Body of pancreas (tissue), 4 donors: ENCODE results near the gene GIPR. TPM values are rescaled to one million over a fixed set of nuclear protein-coding genes. Genes with fewer than 3 reads are reported as not detected.
"Not testable (repeated sequence)": the region's sequence is repeated elsewhere in the genome, so short reads cannot be mapped to it uniquely, and the experiment has no call there.

Source experiments
- ATAC-seq: fragments of 150-250 bp; one replicate; pipeline ENCODE4 v1.9.1; 2016
- DNase-seq, 4 donors: peaks; one replicate each; pipeline ENCODE4 v3.0.0-alpha.2; 2019
- H3K27ac ChIP-seq, 4 donors: fragments of 200-600 bp; sonication (generic); 1 replicate in 3 of 4; 2 replicates in 1 of 4; pipeline versions ENCODE4 v1.5.1 to v1.6.1; 2016 to 2019; ENCODE audit warnings: mild to moderate bottlenecking in 1 of 4, mixed read lengths in 1 of 4, moderate library complexity in 1 of 4
- H3K27me3 ChIP-seq, 2 donors: fragments of 200-600 bp; sonication (generic); one replicate each; pipeline ENCODE4 v1.6.0; 2016; ENCODE audit warnings: mild to moderate bottlenecking in 1 of 2
- H3K36me3 ChIP-seq, 2 donors: fragments of 200-600 bp; sonication (generic); replicated peaks in 1 of 2; 2 replicates each; pipeline ENCODE4 v1.5.1; 2016; ENCODE audit warnings: low read depth in 2 of 2; ENCODE audit not compliant: insufficient read depth in 1 of 2
- H3K4me1 ChIP-seq: fragments of 200-600 bp; sonication (generic); one replicate; pipeline ENCODE4 v1.6.0; 2016
- H3K4me3 ChIP-seq, 2 donors: fragments of 200-600 bp; sonication (generic); 1 replicate in 1 of 2; 2 replicates in 1 of 2; pipeline ENCODE4 v1.5.1; 2016 to 2019
- H3K9me3 ChIP-seq, 3 donors: fragments of 200-600 bp; sonication (generic); 1 replicate in 2 of 3; 2 replicates in 1 of 3; pipeline ENCODE4 v1.5.1; 2016
- CTCF ChIP-seq, 7 experiments: fragments of 450-650 bp in 4 of 7; fragments of 200-600 bp in 3 of 7; sonication (generic) in 3 of 7; IDR thresholded peaks; one replicate each; pipeline ENCODE4 v1.5.1; 2016 to 2019; ENCODE audit warnings: antibody characterized with exemption in 7 of 7
- POLR2A ChIP-seq, 3 donors: fragments of 450-650 bp; IDR thresholded peaks; one replicate each; pipeline ENCODE4 v1.6.1; 2016; ENCODE audit warnings: antibody characterized with exemption in 3 of 3, mild to moderate bottlenecking in 2 of 3
- WGBS, 2 donors: methylation state at CpG; one replicate each; pipeline ENCODE4 v1.1.5; 2017; 5-methylcytosine and 5-hydroxymethylcytosine counted together
- intact Hi-C: fragments of 100-400 bp; cut with DNase I; formaldehyde crosslinking; loops from one replicate; pipeline ENCODE4 v1.15.1; 2023
- total RNA-seq, 2 donors: library from RNA; depleted of rRNA; stranded (reverse); fragments of >200 nt; gene quantifications; one replicate each; pipeline ENCODE4 v1.1.0, GENCODE V29; 2016

GIPR gene, protein sequence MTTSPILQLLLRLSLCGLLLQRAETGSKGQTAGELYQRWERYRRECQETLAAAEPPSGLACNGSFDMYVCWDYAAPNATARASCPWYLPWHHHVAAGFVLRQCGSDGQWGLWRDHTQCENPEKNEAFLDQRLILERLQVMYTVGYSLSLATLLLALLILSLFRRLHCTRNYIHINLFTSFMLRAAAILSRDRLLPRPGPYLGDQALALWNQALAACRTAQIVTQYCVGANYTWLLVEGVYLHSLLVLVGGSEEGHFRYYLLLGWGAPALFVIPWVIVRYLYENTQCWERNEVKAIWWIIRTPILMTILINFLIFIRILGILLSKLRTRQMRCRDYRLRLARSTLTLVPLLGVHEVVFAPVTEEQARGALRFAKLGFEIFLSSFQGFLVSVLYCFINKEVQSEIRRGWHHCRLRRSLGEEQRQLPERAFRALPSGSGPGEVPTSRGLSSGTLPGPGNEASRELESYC
- 1 to 10 TPM; 3.9 to 9.2 TPM for total RNA-seq

GRCh38 chr19:45667620-45668341 lies at the start of gene GIPR:
Gene GIPR (plus strand): TSS chr19:45668221. CDS start chr19:45669521, 1,300 bp downstream.
- Histone ChIP-seq H3K36me3 (no peaks in the 10 kb centered on the region), H3K27ac (peak within 1 kb of the TSS; percentile 4 to 69 (median 42)), H3K4me3 (peak within 1 kb of the TSS in 1 of 2 donors; percentile 10), H3K27me3 (no peaks in the 10 kb centered on the region), H3K9me3 (no peaks in the 10 kb centered on the region), H3K4me1 (peaks cover 39% of the 10 kb centered on the region)
- intact Hi-C loops: no loop called here
- DNase-seq (peak; percentile 67 to 77 (median 72)), ATAC-seq (peak; percentile 27)
- 6 to 18% methylated on average over 4 to 15 of the region's 15 CpGs for WGBS, 2 donors
- TF ChIP-seq CTCF (IDR thresholded peaks at IDR 0.05) (no peak), POLR2A (IDR thresholded peaks at IDR 0.05) (peak in 2 of 3 donors; percentile 25 to 36)

GRCh38 chr19:45621389-45621788 lies 46.6 kb upstream of the GIPR start:
- no peak for ATAC-seq

DNA sequence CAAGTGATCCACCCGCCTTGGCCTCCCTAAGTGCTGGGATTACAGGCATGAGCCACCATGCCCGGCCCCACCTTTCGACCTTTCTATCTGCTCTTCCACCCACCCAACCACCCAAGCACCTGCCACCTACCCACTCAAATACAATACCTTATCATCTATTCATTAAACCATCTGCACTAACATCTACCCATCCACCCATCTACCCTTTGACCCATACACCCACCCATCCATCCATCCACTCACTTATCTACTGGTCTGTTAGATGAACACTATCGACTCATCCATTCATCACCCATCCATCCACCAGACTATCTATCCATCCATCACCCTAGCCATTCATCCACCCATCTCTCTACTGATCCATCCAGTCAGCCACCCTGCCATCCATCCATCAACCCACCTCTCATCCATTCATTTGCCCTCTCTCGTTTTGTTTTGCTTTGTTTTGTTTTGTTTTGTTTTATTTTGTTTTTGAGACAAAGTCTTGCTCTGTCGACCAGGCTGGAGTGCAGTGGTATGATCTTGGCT lies 46.0 kb upstream of the GIPR start:
- DNase-seq (no peak), ATAC-seq (no peak)
- H3K27me3 ChIP-seq: no peaks in the 10 kb centered on the region
- TF ChIP-seq CTCF (IDR thresholded peaks at IDR 0.05): no peak
- H3K9me3 ChIP-seq: no peaks in the 10 kb centered on the region
- no peaks in the 10 kb centered on the region for H3K4me1 ChIP-seq
- no peak overlapping the region for H3K27ac ChIP-seq
- WGBS, 2 donors: 82 to 90% methylated on average over 6 of the region's 6 CpGs
- no peak overlapping the region for H3K4me3 ChIP-seq
- intact Hi-C loops: no loop called here
- H3K36me3 ChIP-seq: peaks cover 0 to 4% of the 10 kb centered on the region in 2 donors

More at GRCh38 chr19:45621389-45621788, 46.6 kb upstream of the GIPR start:
- Histone ChIP-seq H3K4me1 (no peaks in the 10 kb centered on the region), H3K4me3 (no peak overlapping the region), H3K9me3 (no peaks in the 10 kb centered on the region), H3K27me3 (no peaks in the 10 kb centered on the region), H3K36me3 (peaks cover 0 to 4% of the 10 kb centered on the region in 2 donors), H3K27ac (no peak overlapping the region)
- no peak for DNase-seq
- TF ChIP-seq CTCF (IDR thresholded peaks at IDR 0.05): no peak
- TF ChIP-seq POLR2A (IDR thresholded peaks at IDR 0.05): no peak
- 93 to 95% methylated on average over 17 of the region's 17 CpGs for WGBS, 2 donors
- intact Hi-C loops: no loop called here

DNA sequence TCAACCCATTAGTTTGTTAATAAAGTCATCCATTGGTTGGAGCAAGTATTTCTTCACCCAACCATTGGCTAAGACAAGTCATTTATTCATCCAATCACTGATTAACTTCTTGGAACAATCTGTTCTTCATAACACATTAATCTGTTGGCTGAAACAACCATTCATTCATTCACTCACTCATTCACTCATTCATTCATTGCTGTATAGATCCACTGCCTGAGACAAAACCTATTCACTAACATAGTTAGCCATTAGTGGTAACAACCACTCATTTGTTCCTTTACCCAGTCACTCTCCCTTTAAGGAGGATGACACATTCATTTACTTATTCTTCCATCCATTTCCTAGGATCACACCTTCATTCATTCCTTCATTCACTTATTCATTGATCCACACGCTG lies 44.0 kb upstream of the GIPR start:
- H3K27ac ChIP-seq: no peak overlapping the region
- no peaks in the 10 kb centered on the region for H3K4me1 ChIP-seq
- H3K36me3 ChIP-seq: peaks cover 0 to 9% of the 10 kb centered on the region in 2 donors
- no peak overlapping the region for H3K4me3 ChIP-seq
- no peaks in the 10 kb centered on the region for H3K9me3 ChIP-seq
- H3K27me3 ChIP-seq: no peaks in the 10 kb centered on the region
- WGBS, 2 donors: 87 to 92% methylated on average over 1 of the region's 1 CpG
- DNase-seq (no peak), ATAC-seq (no peak)
- TF ChIP-seq CTCF (IDR thresholded peaks at IDR 0.05): no peak
- intact Hi-C loops: no loop called here

DNA sequence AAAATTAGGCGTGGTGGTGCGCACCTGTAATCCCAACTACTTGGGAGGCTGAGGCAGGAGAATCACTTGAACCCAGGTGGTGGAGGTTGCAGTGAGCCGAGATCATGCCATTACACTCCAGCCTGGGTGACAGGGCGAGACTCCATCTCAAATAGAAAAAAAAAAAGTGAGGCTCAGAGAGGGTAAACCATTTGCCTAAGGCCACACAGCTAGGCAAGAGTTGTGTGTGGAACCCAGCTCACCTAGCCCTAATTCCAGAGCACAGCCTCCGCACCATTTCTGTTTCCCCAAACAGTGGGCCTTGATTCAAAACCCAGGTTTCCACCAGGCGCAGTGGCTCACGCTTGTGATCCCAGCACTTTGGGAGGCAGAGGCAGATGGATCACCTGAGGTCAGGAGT lies 39.8 kb upstream of the GIPR start:
- H3K36me3 ChIP-seq, H3K27ac ChIP-seq, H3K4me3 ChIP-seq, intact Hi-C loops, DNase-seq, ATAC-seq, H3K27me3 ChIP-seq, H3K9me3 ChIP-seq, H3K4me1 ChIP-seq: not testable (repeated sequence)
- 93 to 96% methylated on average over 7 of the region's 7 CpGs for WGBS, 2 donors
